CD4-positive, alpha-beta T cell treated with Interferon gamma for 1 hour (primary cell): ENCODE results near the gene TCAIM.
A peak's percentile ranks its signal among the peaks of the same experiment; 100 is the strongest.
"Not testable (repeated sequence)": the region's sequence is repeated elsewhere in the genome, so short reads cannot be mapped to it uniquely, and the experiment has no call there.

ENCODE experiments used
- DNase-seq: peaks from one replicate; pipeline ENCODE4 v3.0.0-alpha.2; 2020

TCAIM gene

GRCh38 chr3:44416031-44417030, 77.8 kb downstream of the TCAIM start:
- DNase-seq: no peak

GRCh38 chr3:44418118-44418517, 79.6 kb downstream of the TCAIM start:
- not testable (repeated sequence) for DNase-seq

GRCh38 chr3:44418549-44418948, 80.0 kb downstream of the TCAIM start:
- no peak for DNase-seq

- no peak for DNase-seq
Observed at GRCh38 chr3:44419116-44419922, 80.8 kb downstream of the TCAIM start.

- DNase-seq: no peak
Observed at GRCh38 chr3:44419923-44420650, 81.5 kb downstream of the TCAIM start.

GRCh38 chr3:44420676-44421075, 82.1 kb downstream of the TCAIM start:
- no peak for DNase-seq

GRCh38 chr3:44421280-44421679, 82.7 kb downstream of the TCAIM start:
- no peak for DNase-seq

- DNase-seq: no peak
Observed at GRCh38 chr3:44424758-44425157, 86.2 kb downstream of the TCAIM start.

GRCh38 chr3:44427683-44428082, 89.1 kb downstream of the TCAIM start:
- no peak for DNase-seq

GRCh38 chr3:44428910-44429309, 90.3 kb downstream of the TCAIM start:
- no peak for DNase-seq

- DNase-seq: no peak
Observed at GRCh38 chr3:44429459-44429858, 90.9 kb downstream of the TCAIM start.

- DNase-seq: no peak
Observed at GRCh38 chr3:44430466-44430865, 91.9 kb downstream of the TCAIM start.

- no peak for DNase-seq
Observed at GRCh38 chr3:44434834-44435510, 96.4 kb downstream of the TCAIM start.

- DNase-seq: no peak
Observed at GRCh38 chr3:44436181-44436580, 97.6 kb downstream of the TCAIM start.

- no peak for DNase-seq
Observed at GRCh38 chr3:44437800-44438199, 99.2 kb downstream of the TCAIM start.

GRCh38 chr3:44439499-44440295, 101.1 kb downstream of the TCAIM start:
- peak; percentile 85 for DNase-seq

- DNase-seq: no peak
Observed at GRCh38 chr3:44442596-44443309, 104.2 kb downstream of the TCAIM start.

GRCh38 chr3:44444437-44444836, 105.9 kb downstream of the TCAIM start:
- DNase-seq: no peak

- DNase-seq: no peak
Observed at GRCh38 chr3:44444896-44445691, 106.5 kb downstream of the TCAIM start.

GRCh38 chr3:44445786-44446185, 107.2 kb downstream of the TCAIM start:
- DNase-seq: no peak
